ENCODE results near the gene CXorf38.
"Not testable (repeated sequence)": the region's sequence is repeated elsewhere in the genome, so short reads cannot be mapped to it uniquely, and the experiment has no call there.

Gene CXorf38

GRCh38 chrX:40623665-40624064 is 23.7 kb downstream of the CXorf38 start:
- DNase-seq: no peak

GRCh38 chrX:40623139-40623536 is 24.2 kb downstream of the CXorf38 start, which contains the start of gene MPC1L:
TSS of gene MPC1L (plus strand) at chrX:40623428. CDS start at chrX:40623566, 138 bp downstream.
- DNase-seq: no peak

DNA sequence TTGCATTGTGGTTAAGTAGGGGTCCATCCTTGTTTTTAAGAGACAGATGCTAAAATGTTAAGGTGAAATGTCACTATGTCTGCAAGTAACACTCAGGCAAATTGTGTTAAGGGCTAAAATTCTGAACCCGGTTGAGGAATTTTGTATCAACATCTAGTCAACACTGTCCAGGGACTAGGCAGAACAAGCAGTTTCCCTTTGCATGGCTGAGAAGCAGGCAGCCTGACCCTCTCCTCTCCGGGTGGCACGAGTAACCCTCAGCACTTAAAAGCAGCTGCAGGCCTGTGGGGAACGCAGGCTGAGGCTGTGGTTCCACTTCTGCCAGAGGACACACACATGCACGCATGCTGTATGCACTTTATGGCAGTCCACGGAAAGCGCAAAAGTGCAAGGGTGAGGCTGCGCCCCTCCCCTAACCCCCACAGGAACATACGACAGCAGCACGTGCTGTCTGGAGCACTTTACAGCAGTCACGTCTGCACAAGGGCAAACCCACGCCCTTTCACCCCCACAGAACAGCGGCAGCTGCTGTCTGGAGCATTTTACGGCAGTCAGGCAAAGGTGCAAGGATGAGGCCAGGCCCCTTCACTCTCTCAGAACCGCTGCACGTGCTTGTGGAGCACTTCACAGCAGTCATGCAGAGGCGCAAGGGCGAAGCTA is 24.8 kb downstream of the CXorf38 start:
- no peak for DNase-seq

DNA sequence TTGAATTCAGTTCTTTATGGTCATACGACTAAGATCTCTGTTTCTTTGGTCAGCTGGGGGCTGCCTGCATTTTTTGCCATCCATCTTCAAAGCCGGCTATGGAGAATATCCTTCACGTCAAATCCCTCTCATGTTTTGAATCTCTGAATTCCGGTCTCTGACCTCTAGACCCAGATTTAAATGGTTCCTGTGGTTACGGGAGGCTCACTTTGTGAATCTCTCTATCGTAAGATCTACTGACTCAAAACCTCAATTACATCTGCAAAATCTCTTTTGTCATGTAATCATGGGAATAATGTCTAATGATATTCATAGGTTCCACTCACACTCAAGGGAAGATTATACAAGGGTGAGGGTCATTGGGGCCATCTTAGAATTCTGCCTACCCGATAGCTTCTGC is 29.8 kb downstream of the CXorf38 start:
- no peak for DNase-seq

DNA sequence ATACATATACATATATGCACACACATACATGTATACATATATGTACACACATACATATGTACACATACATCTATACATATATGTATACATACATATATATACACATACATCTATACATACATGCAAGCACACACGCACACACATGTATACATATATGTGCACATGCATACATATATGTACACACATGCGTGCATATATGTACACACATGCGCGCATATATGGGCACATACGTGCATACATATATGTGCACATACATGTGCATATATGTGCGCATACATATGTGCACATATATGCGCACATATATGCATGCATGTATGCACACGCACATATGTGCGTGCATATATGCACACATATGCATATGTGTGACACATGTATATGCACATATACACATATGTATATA is 31.4 kb downstream of the CXorf38 start:
- DNase-seq: no peak

DNA sequence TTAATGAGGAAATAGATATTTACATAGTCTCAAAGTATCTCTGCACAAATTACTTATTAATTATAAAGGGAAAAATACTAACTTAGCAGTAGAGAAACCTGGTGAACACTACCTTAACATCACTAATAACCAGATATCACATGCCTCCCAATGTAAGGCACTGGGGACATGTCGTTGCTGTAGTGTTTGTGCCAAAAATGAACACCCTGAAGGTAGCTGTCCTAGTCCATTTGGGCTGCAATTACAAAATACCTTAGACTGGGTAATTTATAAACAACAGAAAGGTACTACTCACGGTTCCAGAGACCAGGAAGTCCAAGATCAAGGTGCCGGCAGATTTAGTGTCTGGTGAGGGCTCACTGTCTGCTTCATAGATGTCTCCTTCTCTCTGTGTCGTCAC is 34.9 kb downstream of the CXorf38 start:
- no peak for DNase-seq

DNA sequence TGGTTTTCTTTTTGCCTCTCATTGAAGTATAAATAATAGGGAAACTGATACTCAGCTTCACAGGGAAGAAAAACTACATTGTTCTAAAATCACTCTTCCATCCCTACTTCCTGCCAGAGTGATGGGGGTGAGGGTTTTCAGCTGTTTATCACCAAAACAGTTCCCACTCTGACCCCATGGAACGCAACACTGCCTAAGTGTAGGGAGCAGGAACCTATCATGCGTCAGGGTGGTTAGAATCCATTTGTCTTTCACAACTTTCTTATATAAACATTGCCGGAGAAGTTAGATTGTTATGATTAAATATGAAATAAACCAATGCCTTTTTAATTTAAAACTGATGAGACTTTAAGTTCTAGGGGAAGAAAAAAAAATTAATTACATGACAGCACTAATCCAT is 40.0 kb downstream of the CXorf38 start:
- no peak for DNase-seq

DNA sequence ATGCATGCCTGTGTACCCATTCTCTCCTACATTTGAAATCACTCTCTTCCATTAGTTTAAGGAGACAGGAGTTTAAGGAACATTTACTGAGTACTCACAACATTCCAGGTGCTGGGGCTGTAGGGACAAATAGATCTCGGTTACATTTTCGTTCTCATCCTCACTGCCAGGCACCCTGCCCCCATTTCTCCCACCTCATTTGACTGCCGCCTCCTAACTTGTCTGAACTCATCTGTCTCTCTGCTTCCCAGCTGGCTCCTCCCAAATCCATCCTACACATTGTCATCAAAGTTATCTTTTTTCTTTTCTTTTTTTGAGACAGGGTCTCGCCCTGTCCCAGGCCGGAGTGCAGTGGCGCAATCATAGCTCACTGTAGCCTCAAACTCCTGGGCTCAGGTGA is 43.9 kb downstream of the CXorf38 start:
- no peak for DNase-seq

- DNase-seq: not testable (repeated sequence)
Observed at GRCh38 chrX:40589616-40590321, 57.6 kb downstream of the CXorf38 start.

DNA sequence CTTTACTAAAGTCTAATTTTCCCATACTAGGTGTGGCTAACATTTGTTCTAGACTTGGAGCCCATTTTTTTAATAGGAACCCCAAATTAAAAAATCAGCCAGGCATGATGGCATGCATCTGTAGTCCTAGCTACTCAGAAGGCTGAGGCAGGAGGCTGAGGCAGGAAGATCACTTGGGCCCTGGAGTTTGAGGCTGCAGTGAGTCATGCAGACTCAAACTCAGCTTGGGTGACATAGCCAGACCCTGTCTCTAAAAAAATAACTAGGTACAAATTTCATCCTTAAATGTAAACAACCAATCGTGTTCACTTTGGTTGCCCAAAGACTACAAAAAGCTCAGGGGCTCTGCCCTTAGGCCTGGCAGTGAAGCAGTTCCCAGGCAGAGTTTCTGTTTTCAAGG is 59.7 kb downstream of the CXorf38 start:
- DNase-seq: not testable (repeated sequence)

- no peak for DNase-seq
Observed at GRCh38 chrX:40582811-40583210, 64.5 kb downstream of the CXorf38 start.

DNA sequence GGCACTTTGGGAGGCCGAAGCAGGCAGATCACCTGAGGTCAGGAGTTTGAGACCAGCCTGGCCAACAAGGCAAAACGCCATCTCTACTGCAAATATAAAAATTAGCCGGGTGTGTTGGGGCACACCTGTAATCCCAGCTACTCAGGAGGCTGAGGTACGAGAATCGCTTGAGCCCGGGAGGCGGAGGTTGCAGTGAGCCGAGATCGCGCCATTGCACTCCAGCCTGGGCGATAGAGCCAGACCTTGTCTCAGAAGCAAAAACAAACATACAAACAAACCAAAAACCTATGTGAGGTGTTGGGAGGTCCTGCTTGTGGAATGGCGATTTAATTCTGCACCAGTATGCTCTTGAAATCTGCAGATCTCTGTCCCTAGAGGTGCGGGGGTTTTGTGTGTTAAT is 65.2 kb downstream of the CXorf38 start:
- DNase-seq: not testable (repeated sequence)

- no peak for DNase-seq
Observed at GRCh38 chrX:40581336-40581920, 65.9 kb downstream of the CXorf38 start.

- peak; percentile 90 for DNase-seq
Observed at GRCh38 chrX:40580537-40581335, 66.6 kb downstream of the CXorf38 start, which contains the start of gene ATP6AP2. TSS of gene ATP6AP2 (plus strand) at chrX:40580970. CDS start at chrX:40581066, 96 bp downstream.

GRCh38 chrX:40579900-40580536 is 67.3 kb downstream of the CXorf38 start:
- no peak for DNase-seq

DNA sequence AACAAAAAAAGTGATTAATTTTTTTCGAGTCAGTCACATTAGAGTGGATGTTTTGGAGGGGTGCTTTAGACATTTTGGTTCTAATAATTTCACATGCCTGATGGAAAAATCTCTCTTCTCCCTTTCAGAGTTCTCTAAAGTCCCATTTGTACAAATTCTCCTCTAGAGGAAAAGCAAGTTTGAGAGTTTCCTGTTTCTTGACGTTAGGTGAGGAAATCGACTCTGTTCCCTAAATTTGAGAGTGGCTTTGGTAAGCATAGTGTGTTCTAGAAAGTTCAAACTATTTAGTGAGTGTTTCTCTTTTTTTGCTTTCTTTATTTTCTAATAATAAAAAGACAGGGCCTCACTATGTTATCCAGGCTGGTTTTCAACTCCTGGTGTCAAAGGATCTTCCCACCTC is 68.2 kb downstream of the CXorf38 start:
- no peak for DNase-seq

DNA sequence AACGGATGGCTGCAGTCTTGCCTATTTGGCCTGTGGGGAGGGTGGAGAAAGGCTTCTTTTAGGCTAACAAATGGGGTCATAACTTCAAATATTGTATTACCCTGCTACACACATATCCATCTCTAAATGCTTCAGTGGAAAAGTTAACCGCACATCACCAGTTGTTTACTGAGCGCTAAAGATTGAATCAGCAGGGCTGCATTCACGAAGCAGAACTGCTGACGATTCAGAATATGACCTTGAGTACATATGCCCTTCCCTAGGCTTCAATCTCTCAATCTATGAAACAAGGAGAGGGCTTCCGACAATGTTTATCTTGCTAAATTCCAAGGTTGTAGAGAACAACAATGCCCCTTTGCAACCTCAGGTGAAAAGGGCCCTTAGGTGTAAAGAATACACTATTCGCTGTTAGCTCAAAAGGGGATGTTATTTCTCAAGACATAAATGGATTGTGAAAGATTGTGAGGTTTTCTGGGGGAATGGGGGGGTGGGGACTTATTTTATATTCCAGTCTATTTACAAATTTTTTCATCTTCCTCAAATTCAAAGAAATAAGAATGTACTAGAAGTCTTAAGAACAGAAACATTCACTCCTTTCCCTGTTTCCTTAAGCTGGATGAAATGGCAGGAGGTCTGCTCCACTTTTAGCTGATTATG is 69.2 kb downstream of the CXorf38 start:
- DNase-seq: no peak
